GM18505 (cell line): Measurements from ENCODE around the gene CCM2.

ENCODE experiments used
- ATAC-seq: cut with Tn5 transposase; IDR thresholded peaks from one replicate; pipeline ENCODE4 v1.9.1; 2021; ENCODE audit not compliant: unreplicated experiment
- POLR2A ChIP-seq: IDR thresholded peaks from 4 replicates; pipeline ENCODE4 v1.6.1; 2011; ENCODE audit warnings: borderline replicate concordance; ENCODE audit not compliant: insufficient read depth, insufficient read length; ENCODE audit errors: extremely low read depth

Gene CCM2

DNA sequence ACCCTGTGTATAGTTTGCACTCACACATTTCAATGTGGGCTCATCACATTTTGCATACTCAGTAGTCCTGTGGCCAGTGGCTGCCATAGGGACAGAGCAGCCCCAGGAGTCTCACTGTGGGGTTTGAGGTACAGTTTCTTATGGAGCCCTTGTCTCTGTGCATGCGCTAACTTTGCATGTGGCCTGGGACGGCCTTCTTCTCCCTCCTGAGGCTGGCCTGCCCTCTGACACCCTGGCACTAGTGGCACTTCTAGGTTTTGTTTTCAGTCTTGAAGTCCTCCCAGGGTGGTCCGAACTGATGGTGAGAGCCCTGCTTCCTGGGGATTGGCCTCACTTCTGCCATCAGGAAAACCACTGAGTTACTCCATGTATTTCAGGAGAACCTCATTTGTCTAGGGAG, 67.6 kb downstream of the CCM2 start:
- no peak for ATAC-seq
- TF ChIP-seq POLR2A: no peak

- ATAC-seq: no peak
- no peak for TF ChIP-seq POLR2A
These were observed 68.4 kb downstream of the CCM2 start for GRCh38 chr7:45068236-45069023.

DNA sequence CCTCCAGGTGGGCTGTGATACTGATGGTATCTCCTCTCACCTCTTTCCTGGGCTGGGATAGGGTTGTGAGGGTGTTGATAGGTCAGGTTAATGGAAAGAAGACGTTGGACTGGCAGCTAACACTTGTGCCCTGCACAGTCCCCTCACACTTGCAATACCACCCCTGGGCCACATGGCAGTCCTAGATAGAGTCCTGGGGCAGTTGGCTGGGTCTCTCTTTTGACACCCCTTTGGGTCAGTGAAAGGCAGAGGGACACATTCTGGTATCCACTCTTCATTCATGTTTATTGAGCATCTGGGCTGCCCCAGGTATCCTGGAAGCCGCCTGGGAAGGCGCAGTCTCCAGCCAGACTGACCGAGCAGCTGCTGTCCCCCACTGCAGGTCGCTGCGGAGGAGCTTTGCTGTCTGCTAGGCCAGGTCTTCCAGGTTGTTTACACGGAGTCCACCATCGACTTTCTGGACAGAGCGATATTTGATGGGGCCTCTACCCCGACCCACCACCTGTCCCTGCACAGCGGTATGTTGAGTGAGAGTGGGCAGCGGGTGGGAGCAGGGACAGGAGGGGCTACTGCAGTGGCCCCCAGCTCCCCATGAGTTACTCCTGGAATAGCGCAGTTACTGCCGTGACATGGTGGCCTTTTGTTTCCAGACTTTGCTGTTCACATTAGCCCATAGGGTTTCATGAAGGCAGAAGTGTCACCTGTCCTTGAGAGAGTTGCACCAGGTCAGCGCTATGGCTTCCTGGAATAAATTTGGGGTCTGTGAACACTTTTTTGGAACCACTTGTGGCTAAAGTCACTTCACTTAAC, 69.6 kb downstream of the CCM2 start:
- no peak for TF ChIP-seq POLR2A
- no peak for ATAC-seq

DNA sequence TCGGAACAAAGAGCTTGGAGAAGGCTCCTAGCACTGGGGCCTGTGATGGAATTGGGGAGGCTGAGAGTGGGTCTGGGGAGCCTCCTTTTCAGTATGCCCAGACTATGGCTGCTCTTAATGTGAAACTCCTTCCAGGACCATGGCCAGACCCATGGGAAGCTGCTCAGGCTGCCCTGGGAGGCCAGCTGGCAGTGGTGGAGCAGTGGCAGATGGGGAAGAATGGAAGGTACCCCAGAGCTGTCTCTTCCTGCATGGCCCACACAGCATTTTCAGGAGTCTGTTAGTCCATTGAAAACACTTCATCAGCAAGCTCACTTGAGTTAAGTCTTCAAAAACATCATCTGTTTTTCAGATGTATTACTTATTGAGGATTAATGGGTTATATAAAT, 70.2 kb downstream of the CCM2 start:
- TF ChIP-seq POLR2A: no peak

DNA sequence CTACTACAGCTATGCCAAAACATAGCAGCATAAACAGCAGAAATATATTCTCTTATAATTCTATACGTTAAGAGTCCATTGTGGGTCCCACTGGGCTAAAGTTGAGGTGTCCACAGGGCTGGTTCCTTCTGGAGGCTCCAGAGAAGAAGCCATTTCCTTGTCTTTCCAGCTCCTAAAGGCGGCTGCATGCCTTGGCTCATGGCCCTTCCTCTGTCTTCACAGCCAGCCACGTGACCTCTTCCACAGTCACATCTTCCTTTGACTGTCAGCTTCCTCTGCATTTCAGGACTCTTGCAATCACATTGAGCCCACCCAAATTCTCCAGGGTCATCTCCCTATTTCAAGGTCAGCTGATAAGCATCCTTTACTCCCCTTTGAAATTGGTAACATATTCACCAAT, 71.5 kb downstream of the CCM2 start:
- ATAC-seq: no peak
- no peak for TF ChIP-seq POLR2A

More for the DNA sequence above, 70.2 kb downstream of the CCM2 start:
- no peak for ATAC-seq

- TF ChIP-seq POLR2A: no peak
- ATAC-seq: no peak
These were observed 72.4 kb downstream of the CCM2 start for GRCh38 chr7:45072131-45073030.

- no peak for ATAC-seq
- no peak for TF ChIP-seq POLR2A
These were observed 73.2 kb downstream of the CCM2 start for GRCh38 chr7:45073031-45073785.

DNA sequence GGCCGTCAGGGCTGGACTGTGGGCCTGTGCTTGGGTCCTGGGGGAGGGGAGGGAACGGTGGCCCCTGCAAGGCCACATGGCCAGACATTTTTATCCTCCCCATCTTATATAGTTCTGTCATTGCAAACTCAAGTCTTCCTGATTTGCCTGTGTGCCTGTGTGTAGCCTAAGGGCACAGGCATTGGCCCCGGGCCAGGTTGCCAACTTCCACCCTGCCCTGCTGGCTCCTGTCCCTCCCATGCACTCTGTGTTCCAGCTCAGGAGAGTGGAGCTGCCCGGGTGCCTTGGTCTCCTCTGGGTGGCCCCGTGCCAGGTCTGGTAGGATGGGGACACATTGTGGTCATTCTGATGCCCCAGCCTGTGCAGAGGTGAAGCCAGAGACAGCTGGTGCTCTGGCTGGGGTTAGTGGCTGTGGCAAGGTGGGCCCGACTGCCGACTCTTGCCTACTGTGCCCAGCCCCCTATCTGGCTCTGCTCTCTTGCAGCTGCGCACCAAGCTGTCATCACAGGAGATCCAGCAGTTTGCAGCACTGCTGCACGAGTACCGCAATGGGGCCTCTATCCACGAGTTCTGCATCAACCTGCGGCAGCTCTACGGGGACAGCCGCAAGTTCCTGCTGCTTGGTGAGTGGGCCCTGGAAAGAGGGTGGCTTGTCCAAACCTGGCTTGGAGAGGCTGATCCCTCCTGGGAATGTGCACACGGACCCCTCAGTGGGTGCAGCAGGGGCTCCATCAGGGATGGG, 74.0 kb downstream of the CCM2 start:
- no peak for TF ChIP-seq POLR2A
- ATAC-seq: no peak

DNA sequence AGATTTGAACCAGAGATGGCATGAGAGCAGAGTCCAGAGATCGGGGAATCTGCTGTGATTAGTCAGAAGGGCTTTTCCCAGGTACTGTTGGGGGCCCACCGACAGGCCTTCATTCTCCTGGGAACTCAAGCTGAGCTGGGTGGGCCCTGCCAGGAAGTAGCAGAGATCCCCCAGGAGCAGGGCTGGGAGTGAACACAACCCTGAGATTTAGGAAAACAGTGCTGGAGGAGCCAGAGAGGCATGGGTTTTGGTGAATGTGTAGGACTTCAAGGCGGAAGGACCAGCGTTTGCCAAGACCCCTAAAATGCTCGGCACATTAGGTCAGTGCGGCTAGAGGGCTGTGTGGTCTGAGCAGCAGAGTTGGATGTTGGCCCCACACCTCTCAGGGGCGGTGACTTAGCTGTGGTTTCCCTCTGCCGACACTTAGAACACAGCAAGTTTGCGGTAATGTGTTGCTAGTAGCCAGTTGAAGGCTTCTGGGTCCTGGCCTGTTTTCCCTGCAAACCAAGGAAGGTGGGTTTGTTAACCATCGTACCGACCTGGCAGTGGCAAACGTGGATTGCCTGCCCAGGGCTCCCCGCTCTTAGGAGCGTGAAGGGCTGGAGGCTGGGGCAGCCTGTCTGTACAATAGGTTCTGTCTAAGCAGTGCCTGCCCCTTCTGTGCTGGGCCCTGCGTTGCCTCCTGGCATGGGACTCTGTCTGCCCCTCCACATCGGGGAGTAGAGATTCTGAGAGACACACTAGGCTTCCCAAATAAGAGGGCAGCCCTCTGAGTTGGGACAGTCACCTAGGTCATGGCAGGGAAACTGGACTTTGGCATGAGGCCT, 74.7 kb downstream of the CCM2 start:
- no peak for TF ChIP-seq POLR2A
- no peak for ATAC-seq

- no peak for ATAC-seq
These were observed 75.3 kb downstream of the CCM2 start for GRCh38 chr7:45075355-45075644.

GRCh38 chr7:45075871-45076796, 76.1 kb downstream of the CCM2 start:
- TF ChIP-seq POLR2A: no peak
- no peak for ATAC-seq

More at GRCh38 chr7:45075355-45075644, 75.3 kb downstream of the CCM2 start:
- TF ChIP-seq POLR2A: no peak

DNA sequence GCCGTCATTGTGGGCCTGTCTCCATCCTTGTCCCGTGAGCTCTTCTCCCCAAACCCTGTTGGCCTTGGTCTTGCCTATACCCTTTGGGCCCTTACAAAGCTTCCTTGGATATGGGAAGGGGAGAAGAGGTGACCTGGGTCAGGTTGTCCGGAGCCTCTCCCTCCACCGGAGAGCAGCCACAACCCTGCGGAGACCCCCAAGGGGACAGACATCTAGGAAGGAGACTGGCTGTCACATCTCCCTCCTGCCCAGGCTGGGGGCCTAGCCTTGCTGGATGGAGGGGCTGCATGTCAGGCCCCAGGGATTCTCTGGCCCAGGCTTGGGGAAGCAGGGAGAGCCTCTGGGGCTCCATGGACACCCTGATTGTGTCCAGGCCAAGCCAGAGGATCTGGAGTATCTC, 76.9 kb downstream of the CCM2 start:
- no peak for ATAC-seq
- no peak for TF ChIP-seq POLR2A
